K562 (cell line): Measurements from ENCODE around the gene CHRNB1. TPM values are rescaled to one million over a fixed set of nuclear protein-coding genes. Genes with fewer than 3 reads are reported as not detected.

ENCODE experiments used
- BMI1 ChIP-seq: fragments of 150-350 bp; IDR thresholded peaks from 2 replicates; pipeline ENCODE4 v1.6.1; 2014; ENCODE audit warnings: low read length
- BRD4 ChIP-seq: fragments of 200-600 bp; sonication (generic); IDR thresholded peaks from 2 replicates; pipeline ENCODE4 v1.6.1; 2017; ENCODE audit warnings: inconsistent platforms
- BRD9 ChIP-seq: fragments of 450-650 bp; IDR thresholded peaks from 2 replicates; pipeline ENCODE4 v1.6.1; 2018; ENCODE audit warnings: low read depth; ENCODE audit not compliant: partially characterized antibody
- CBFA2T2 ChIP-seq: fragments of 450-650 bp; conservative IDR thresholded peaks from 2 replicates; pipeline ENCODE4 v1.6.1; 2017; ENCODE audit warnings: mild to moderate bottlenecking
- CBX3 ChIP-seq, 2 experiments: IDR thresholded peaks; 1 replicate in 1 of 2; 2 replicates in 1 of 2; pipeline ENCODE4 v1.6.1; 2012; ENCODE audit warnings: inconsistent platforms in 2 of 2, low read length in 2 of 2, borderline replicate concordance in 1 of 2, control low read depth in 1 of 2
- CTBP1 ChIP-seq: fragments of 450-650 bp; IDR thresholded peaks from 2 replicates; pipeline ENCODE4 v1.6.1; 2016; ENCODE audit warnings: borderline replicate concordance
- HMG20A ChIP-seq: fragments of 450-650 bp; formaldehyde crosslinking; conservative IDR thresholded peaks from 2 replicates; pipeline ENCODE4 v1.4.0; 2020; ENCODE audit warnings: mild to moderate bottlenecking, mixed read lengths
- KHSRP ChIP-seq: fragments of 450-650 bp; IDR thresholded peaks from 2 replicates; pipeline ENCODE4 v1.6.1; 2017
- KLF6 ChIP-seq: fragments of 250-450 bp; sonication (Bioruptor Pico); IDR thresholded peaks from 2 replicates; pipeline ENCODE4 v1.4.0; 2020; ENCODE audit warnings: mild to moderate bottlenecking, moderate library complexity, borderline replicate concordance
- MAZ ChIP-seq, 2 experiments: fragments of 450-650 bp in 1 of 2; sonication (generic) in 1 of 2; formaldehyde crosslinking; IDR thresholded peaks in 1 of 2; conservative IDR thresholded peaks in 1 of 2; 2 replicates each; pipeline versions ENCODE4 v1.4.0 to v1.5.0; 2020; ENCODE audit warnings: mild to moderate bottlenecking in 1 of 2, missing genetic modification reagents in 1 of 2
- MTA1 ChIP-seq: fragments of 450-650 bp; IDR thresholded peaks from 2 replicates; pipeline ENCODE4 v1.6.1; 2017; ENCODE audit warnings: borderline replicate concordance
- NBN ChIP-seq: fragments of 450-650 bp; IDR thresholded peaks from 2 replicates; pipeline ENCODE4 v1.6.1; 2016; ENCODE audit warnings: low read depth, mild to moderate bottlenecking
- POLR2AphosphoS5 ChIP-seq: IDR thresholded peaks from 2 replicates; pipeline ENCODE4 v1.6.1; 2011; ENCODE audit warnings: mild to moderate bottlenecking, low read depth, low read length, moderate library complexity; ENCODE audit not compliant: control insufficient read depth, insufficient read depth
- SIRT6 ChIP-seq: IDR thresholded peaks from one replicate; pipeline ENCODE4 v1.6.1; 2012; ENCODE audit warnings: low read depth, mild to moderate bottlenecking, control low read depth, inconsistent platforms, low read length, moderate library complexity
- SOX6 ChIP-seq: fragments of 450-650 bp; IDR thresholded peaks from 2 replicates; pipeline ENCODE4 v1.6.1; 2014; ENCODE audit warnings: mild to moderate bottlenecking
- TAF7 ChIP-seq: fragments of 450-650 bp; IDR thresholded peaks from 2 replicates; pipeline ENCODE4 v1.6.1; 2016; ENCODE audit warnings: missing genetic modification characterization, missing compliant biosample characterization
- XRCC5 ChIP-seq: fragments of 200-400 bp; formaldehyde crosslinking; IDR thresholded peaks from 2 replicates; pipeline ENCODE4 v1.6.1; 2017; ENCODE audit warnings: low read depth, mild to moderate bottlenecking, low read length
- ZBTB8A ChIP-seq: fragments of 450-650 bp; IDR thresholded peaks from 2 replicates; pipeline ENCODE4 v1.6.1; 2018; ENCODE audit warnings: mild to moderate bottlenecking, moderate library complexity; ENCODE audit not compliant: partially characterized antibody
- ZNF12 ChIP-seq: sonication (generic); formaldehyde crosslinking; IDR thresholded peaks from 2 replicates; pipeline ENCODE4 v1.4.0; 2020; ENCODE audit warnings: mild to moderate bottlenecking, missing genetic modification reagents
- ZNF263 ChIP-seq: sonication (generic); formaldehyde crosslinking; IDR thresholded peaks from 2 replicates; pipeline ENCODE4 v1.8.0; 2022; ENCODE audit warnings: mild to moderate bottlenecking, missing genetic modification reagents, borderline replicate concordance
- polyA plus RNA-seq, 8 experiments: library from polyadenylated mRNA; depleted of rRNA in 4 of 8; stranded (reverse) in 5 of 8; unstranded in 3 of 8; fragments of >200 nt; fragmentation: Nextera tagmentation in 2 of 8; fragmentation: Illumina TruSeq in 1 of 8; extraction: Ambion mirVana in 2 of 8; extraction: Trizol in 1 of 8; gene quantifications; 2 replicates each; pipeline versions ENCODE4 v1.2.1 to v1.2.3, GENCODE V29; 2011 to 2014; ENCODE audit warnings: inconsistent platforms in 1 of 8, missing spikeins in 1 of 8
- total RNA-seq, 7 experiments: library from RNA; depleted of rRNA in 6 of 7; stranded (reverse); fragments of >200 nt in 6 of 7; fragmentation: Illumina TruSeq in 2 of 7; extraction: Trizol in 2 of 7; gene quantifications; 2 replicates each; pipeline versions ENCODE4 v1.2.1 to v1.2.3, GENCODE V29; 2011 to 2021; ENCODE audit warnings: low replicate concordance in 1 of 7
- TF ChIP-seq, protein P1 (sequence below): fragments of 200-800 bp; sonication (Bioruptor generic); IDR thresholded peaks from 2 replicates; pipeline ENCODE4 v1.6.1; 2017; ENCODE audit warnings: missing genetic modification characterization, missing compliant biosample characterization
- TF ChIP-seq, protein P2 (sequence below): fragments of 250-450 bp; sonication (Bioruptor Pico); IDR thresholded peaks from 2 replicates; pipeline ENCODE4 v1.8.0; 2021; ENCODE audit warnings: borderline replicate concordance, mild to moderate bottlenecking, moderate library complexity; ENCODE audit not compliant: poor library complexity, severe bottlenecking
- TF ChIP-seq, protein P3 (sequence below): fragments of 250-450 bp; sonication (Bioruptor Pico); IDR thresholded peaks from 2 replicates; pipeline ENCODE4 v1.5.0; 2022; ENCODE audit warnings: mild to moderate bottlenecking

The CHRNB1 gene
- total and polyA plus RNA-seq, 9 of the 15 experiments (the other 6 are each of a cell fraction or from before 2014, with no cell fraction given): 4.7 to 12.3 (median 6.8) TPM

DNA sequence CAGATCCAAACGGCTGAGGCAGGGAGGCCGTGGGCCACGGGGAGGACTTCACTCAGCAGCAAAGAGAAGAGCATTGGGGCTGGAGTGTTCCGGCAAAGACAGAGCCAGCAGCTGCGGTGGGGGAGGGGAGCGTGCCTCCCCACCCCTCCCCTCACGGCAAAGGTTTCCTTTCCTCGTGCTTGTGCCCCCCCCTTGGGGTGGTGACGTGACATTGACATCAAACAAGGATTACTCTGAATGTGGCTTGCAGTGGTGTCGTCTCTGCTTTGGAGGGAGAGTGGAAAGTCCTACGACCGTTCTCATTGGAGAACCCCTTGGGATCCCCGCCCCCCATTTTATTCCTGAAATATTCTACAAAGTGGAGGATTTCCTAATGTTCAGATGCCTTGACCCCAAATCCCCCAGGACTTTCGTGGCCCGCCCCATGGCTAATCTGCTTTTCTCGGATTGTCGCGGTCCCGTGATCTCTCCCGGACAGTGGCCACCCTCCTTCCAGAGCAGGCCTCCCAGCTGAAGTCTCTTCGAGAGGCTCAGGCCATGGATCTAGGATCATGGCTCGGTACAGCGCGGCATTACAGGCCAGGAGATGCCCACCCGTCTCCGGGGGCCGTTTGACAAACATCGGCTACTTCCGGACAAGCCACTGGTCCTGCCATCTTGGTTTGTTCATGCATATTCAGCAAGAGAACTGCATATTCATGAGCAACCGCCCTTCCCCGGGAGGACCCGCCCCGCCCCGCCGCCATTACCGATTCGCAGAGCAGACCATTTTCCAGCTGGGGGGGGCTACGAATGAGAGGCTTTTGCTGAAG lies 38.6 kb downstream of the CHRNB1 start (continued):
- TF ChIP-seq TAF7 (peak; percentile 76; the same call in 1 of the 2 replicates), CTBP1 (peak; percentile 62; the same call in 1 of the 2 replicates), ZNF263 (CRISPR knock-in tag) (peak; percentile 71; the same call in 1 of the 2 replicates), CBFA2T2 (0 out of 2 replicates have a peak, but pooled peaks have one; percentile 5), SIRT6 (no peak), XRCC5 (0 out of 2 replicates have a peak, but pooled peaks have one; percentile 25), BRD4 (0 out of 2 replicates have a peak, but pooled peaks have one; percentile 16), KLF6 (CRISPR knock-in tag) (no peak), ZNF12 (CRISPR knock-in tag) (0 out of 2 replicates have a peak, but pooled peaks have one; percentile 14), KHSRP (0 out of 2 replicates have a peak, but pooled peaks have one; percentile 58), HMG20A (CRISPR knock-in tag) (no peak), SOX6 (peak; percentile 49; the same call in 1 of the 2 replicates), BMI1 (no peak), MAZ (CRISPR knock-in tag; conservative IDR thresholded peaks at IDR 0.05 in 1 of 2, IDR thresholded peaks at IDR 0.05 in 1 of 2) (peak; percentile 95 to 96), MTA1 (0 out of 2 replicates have a peak, but pooled peaks have one; percentile 43), NBN (peak; percentile 76; the same call in 1 of the 2 replicates), CBX3 (IDR thresholded peaks at IDR 0.05; ENCODE audit: borderline replicate concordance in 1 of 2, low read length in 2 of 2) (peak in 1 of 2 experiments; percentile 60; a peak in 1 of 3 replicates), POLR2AphosphoS5 (0 out of 2 replicates have a peak, but pooled peaks have one; percentile 2), ZBTB8A (no peak), BRD9 (peak; percentile 82)
- TF ChIP-seq, protein P1, sequence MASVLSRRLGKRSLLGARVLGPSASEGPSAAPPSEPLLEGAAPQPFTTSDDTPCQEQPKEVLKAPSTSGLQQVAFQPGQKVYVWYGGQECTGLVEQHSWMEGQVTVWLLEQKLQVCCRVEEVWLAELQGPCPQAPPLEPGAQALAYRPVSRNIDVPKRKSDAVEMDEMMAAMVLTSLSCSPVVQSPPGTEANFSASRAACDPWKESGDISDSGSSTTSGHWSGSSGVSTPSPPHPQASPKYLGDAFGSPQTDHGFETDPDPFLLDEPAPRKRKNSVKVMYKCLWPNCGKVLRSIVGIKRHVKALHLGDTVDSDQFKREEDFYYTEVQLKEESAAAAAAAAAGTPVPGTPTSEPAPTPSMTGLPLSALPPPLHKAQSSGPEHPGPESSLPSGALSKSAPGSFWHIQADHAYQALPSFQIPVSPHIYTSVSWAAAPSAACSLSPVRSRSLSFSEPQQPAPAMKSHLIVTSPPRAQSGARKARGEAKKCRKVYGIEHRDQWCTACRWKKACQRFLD (CRISPR knock-in tag): 0 out of 2 replicates have a peak, but pooled peaks have one; percentile 55
- TF ChIP-seq, protein P2, sequence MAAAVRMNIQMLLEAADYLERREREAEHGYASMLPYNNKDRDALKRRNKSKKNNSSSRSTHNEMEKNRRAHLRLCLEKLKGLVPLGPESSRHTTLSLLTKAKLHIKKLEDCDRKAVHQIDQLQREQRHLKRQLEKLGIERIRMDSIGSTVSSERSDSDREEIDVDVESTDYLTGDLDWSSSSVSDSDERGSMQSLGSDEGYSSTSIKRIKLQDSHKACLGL (CRISPR knock-in tag): no peak
- TF ChIP-seq, protein P3, sequence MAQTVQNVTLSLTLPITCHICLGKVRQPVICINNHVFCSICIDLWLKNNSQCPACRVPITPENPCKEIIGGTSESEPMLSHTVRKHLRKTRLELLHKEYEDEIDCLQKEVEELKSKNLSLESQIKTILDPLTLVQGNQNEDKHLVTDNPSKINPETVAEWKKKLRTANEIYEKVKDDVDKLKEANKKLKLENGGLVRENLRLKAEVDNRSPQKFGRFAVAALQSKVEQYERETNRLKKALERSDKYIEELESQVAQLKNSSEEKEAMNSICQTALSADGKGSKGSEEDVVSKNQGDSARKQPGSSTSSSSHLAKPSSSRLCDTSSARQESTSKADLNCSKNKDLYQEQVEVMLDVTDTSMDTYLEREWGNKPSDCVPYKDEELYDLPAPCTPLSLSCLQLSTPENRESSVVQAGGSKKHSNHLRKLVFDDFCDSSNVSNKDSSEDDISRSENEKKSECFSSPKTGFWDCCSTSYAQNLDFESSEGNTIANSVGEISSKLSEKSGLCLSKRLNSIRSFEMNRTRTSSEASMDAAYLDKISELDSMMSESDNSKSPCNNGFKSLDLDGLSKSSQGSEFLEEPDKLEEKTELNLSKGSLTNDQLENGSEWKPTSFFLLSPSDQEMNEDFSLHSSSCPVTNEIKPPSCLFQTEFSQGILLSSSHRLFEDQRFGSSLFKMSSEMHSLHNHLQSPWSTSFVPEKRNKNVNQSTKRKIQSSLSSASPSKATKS (CRISPR knock-in tag): no peak
